Spleen (tissue), 7 donors: Measurements from ENCODE around the gene DGCR6L.
"Not testable (repeated sequence)": the region's sequence is repeated elsewhere in the genome, so short reads cannot be mapped to it uniquely, and the experiment has no call there.

ENCODE experiments used
- CTCF ChIP-seq, 11 experiments: fragments of 200-600 bp in 7 of 11; fragments of 450-650 bp in 4 of 11; sonication (generic) in 4 of 11; IDR thresholded peaks in 8 of 11; conservative IDR thresholded peaks in 3 of 11; 1 replicate in 7 of 11; 2 replicates in 4 of 11; pipeline versions ENCODE4 v1.4.0 to v1.8.0; 2016 to 2021; ENCODE audit warnings: antibody characterized with exemption in 11 of 11, inconsistent platforms in 4 of 11, mild to moderate bottlenecking in 1 of 11
- POLR2A ChIP-seq, 3 donors: fragments of 450-650 bp; IDR thresholded peaks; one replicate each; pipeline ENCODE4 v1.5.1; 2017; ENCODE audit warnings: antibody characterized with exemption in 3 of 3, mild to moderate bottlenecking in 1 of 3
- POLR2AphosphoS5 ChIP-seq, 3 donors: sonication (generic); formaldehyde crosslinking; IDR thresholded peaks; one replicate each; pipeline ENCODE4 v1.5.1; 2017; ENCODE audit warnings: antibody characterized with exemption in 3 of 3
- donor health status: DM: no; HTN: no; CAD: no; lungs with moderate emphysema.
- donor health status: DM: no; HTN: no; CAD: no.
- donor health status: DM: no; HTN: no; CAD: no.

DNA sequence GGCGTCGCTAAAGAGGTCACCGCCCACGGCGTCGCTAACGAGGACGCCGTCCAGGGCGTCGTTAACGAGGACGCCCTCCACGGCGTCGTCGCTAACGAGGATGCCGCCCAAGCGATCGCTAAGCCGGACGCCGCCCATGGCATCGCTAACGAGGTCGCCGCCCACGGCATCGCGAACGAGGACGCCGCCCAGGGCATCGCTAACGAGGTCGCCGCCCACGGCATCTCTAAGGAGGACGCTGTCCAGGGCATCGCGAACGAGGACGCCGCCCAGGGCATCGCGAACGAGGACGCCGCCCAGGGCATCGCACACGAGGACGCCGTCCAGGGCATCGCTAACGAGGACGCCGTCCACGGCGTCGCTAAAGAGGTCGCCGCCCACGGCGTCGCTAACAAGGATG lies 37.0 kb upstream of the DGCR6L start:
- TF ChIP-seq CTCF (IDR thresholded peaks at IDR 0.05 in 8 of 11, conservative IDR thresholded peaks at IDR 0.05 in 3 of 11); POLR2A (IDR thresholded peaks at IDR 0.05); POLR2AphosphoS5 (IDR thresholded peaks at IDR 0.05): not testable (repeated sequence)
